GM19455 (cell line): ENCODE measurements around the gene FAIM.
A peak's percentile ranks its signal among the peaks of the same experiment; 100 is the strongest.
"Not testable (repeated sequence)": the region's sequence is repeated elsewhere in the genome, so short reads cannot be mapped to it uniquely, and the experiment has no call there.

Experiments
- ATAC-seq: cut with Tn5 transposase; IDR thresholded peaks from one replicate; pipeline ENCODE4 v1.9.1; 2021; ENCODE audit not compliant: unreplicated experiment

The FAIM gene, protein sequence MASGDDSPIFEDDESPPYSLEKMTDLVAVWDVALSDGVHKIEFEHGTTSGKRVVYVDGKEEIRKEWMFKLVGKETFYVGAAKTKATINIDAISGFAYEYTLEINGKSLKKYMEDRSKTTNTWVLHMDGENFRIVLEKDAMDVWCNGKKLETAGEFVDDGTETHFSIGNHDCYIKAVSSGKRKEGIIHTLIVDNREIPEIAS

DNA sequence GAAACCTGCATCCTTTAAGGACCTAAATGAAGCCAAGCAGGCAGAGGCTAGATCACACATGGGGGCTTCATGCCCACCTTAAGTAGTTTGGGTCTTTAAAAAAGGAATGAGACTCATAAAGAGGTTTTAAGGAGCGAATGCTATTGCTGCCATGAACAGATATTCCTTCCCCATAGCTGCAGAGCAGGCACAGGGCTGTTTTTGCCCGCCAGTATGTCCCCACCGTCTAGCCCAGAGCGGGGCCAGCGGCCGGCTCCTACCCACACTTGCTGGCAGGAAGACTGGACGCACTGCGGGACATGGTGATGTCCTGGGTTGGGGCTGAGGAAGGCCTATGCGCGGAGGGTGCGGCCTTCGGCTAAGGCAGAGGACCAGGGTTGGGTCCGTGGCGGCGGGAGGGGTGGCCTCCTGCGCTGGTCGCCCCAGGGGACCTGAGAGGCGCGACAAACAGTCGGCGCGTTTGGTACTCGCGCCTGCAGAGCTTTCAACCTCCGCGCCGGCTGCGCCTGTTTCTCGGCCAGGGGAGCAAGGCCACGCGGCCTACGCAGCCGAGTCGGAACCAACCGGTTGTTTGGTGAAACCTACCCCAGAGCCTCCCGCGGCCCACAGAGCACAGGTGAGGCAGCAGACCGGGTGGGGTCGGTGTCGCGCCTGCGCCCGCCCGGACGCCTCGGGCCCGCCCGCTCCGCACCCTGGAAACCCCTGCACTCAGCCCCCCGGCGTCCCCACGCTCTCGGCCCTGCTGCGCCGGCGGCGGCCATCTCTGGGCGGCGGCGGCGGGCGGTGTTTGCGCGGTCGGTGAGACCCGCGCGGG lies at the start of gene FAIM:
Gene FAIM (plus strand): TSS at position 450 of the 814 bp plus-strand sequence. CDS start 10,956 bp downstream, outside the sequence.
- peak; percentile 72 for ATAC-seq

DNA sequence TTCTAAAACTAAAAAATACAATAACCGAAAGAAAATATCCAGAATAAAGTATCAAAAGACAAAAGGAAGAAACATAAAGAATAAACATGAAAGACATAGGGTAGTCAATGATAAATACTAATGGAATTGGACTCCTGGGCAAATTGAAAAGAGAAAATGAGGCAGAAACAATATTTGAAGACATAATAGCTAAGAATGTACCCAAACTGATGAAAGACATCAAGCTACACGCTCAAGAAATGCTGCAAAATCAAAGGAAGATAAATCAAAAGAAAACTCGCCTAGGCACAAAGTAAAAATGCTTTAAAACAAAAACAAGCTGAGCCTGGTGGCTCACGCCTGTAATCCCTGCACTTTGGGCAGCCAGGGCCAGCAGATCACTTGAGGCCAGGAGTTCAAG lies 49.4 kb upstream of the FAIM start:
- ATAC-seq = no peak

DNA sequence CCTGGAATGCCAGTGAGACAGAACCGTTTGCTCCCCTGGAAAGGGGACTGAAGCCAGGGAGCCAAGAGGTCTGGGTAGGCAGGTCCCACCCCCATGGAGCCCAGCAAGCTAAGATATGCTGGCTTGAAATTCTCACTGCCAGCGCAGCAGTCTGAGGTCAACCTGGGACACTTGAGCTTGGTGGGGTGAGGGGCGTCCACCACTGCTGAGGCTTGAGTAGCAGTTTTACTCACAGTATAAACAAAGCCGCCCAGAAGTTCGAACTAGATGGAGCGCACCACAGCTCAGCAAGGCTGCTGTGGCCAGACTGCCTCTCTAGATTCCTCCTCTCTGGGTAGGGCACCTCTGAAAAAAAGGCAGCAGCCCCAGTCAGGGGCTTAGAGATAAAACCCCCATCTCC lies 48.1 kb upstream of the FAIM start:
- no peak for ATAC-seq

DNA sequence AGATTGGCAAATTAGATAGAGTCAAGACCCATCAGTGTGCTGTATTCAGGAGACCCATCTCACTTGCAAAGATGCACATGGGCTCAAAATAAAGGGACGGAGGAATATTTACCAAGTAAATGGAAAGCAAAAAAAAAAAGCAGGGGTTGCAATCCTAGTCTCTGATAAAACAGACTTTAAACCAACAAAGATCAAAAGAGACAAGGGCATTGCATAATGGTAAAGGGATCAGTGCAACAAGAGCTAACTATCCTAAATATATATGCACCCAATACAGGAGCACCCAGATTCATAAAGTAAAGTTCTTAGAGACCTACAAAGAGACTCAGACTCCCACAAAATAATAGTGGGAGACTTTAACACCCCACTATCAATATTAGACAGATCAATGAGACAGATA lies 45.7 kb upstream of the FAIM start:
- not testable (repeated sequence) for ATAC-seq

DNA sequence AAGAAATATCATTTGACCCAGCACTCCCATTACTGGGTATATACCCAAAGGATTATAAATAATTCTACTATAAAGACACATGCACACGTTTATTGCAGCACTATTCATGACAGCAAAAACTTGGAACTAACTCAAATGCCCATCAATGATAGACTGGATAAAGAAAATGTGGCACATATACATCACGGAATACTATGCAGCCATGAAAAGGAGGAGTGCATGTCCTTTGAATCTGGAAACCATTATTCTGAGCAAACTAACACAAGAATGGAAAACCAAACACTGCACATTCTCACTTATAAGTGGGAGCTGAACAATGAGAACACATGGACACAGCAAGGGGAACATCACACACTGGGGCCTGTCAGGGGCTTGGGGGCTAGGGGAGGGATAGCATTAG lies 42.3 kb upstream of the FAIM start:
- not testable (repeated sequence) for ATAC-seq

DNA sequence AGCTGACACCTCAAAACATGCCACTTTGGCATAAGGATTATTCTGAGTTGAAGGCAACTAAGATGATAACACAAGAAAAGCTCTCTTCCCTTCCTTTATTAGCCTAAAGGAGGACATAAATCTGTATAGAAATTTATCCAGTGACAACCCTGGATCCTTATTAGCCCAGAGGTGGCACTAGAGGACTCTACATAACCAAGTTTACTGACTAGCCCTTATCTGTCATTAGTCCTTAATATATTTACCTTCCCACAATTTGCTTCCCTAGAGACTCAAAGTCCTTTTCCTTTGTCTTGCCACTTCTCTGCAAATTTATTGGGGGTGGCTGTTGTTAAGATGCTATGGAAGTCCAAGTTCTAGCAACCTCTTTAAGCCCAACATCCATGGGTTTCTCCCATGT lies 41.2 kb upstream of the FAIM start:
- ATAC-seq = no peak

DNA sequence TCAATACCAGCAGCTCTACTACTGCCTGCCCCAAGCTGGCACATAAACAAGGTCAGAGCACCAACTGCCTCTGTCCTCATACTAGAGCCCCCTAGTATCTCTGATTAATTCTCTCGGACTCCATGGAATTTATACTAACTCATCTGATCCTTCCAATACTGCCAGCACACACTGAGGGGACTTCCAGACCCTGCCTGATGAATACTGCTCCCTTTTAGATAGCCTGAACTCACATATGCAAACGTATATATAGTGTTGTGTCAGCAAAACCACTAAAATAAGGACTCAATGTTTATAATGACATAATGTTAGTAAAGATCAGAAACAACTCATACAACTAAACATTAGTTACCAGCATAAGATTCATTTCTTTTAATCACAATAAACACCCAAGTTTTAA lies 39.5 kb upstream of the FAIM start:
- no peak for ATAC-seq

DNA sequence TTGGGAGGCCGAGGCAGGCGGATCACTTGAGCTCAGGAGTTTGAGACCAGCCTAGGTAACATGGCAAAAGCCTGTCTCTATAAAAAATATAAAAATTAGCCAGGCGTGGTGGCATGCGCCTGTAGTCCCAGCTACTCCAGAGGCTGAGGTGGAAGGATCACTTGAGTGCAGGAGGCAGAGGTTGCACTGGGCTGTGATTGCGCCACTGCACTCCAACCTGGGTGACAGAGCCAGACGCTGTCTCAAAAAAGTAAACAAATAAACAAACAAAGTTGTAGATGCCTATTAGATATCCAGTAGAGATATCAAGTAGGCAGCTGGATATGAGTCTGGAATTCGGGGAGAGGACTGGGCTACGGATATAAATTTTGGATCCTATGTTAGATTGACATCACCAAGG lies 38.9 kb upstream of the FAIM start:
- ATAC-seq = not testable (repeated sequence)

DNA sequence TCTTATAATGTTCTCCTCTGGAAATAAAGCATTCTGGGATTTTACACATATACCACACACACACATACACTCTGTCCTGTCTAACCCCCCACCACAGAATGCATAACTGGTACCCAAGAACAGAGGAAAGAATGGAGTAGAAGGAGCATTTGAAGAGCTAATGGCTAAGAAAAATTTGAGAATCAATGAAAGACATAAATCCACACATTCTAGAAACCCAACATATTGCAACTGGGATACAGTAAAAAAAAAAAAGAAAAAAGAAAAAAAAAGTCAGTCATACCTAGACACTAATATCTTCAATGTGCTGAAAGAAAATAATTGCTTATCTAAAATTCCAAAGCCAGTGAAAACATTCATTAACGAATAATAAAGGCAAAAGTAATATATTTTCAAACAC lies 35.4 kb upstream of the FAIM start:
- no peak for ATAC-seq

DNA sequence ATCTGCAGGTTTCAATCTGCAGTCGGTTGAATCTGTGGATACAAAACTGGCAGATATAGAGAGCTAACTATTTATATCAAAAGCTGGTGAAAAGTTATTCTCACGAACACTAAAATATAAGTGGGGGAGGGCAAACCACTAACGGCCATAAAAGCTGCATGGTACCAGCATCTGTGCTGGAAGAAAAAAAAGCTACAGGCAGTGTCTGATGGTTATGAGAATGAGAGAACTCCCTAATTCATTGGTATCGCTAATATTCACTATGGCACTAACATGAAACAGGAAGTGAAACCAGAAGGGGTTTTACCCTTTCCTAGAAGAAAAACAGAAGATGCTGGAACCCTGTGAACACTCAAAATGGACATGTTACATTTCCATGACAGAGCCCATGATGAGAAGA lies 30.4 kb upstream of the FAIM start:
- peak; percentile 87 for ATAC-seq

DNA sequence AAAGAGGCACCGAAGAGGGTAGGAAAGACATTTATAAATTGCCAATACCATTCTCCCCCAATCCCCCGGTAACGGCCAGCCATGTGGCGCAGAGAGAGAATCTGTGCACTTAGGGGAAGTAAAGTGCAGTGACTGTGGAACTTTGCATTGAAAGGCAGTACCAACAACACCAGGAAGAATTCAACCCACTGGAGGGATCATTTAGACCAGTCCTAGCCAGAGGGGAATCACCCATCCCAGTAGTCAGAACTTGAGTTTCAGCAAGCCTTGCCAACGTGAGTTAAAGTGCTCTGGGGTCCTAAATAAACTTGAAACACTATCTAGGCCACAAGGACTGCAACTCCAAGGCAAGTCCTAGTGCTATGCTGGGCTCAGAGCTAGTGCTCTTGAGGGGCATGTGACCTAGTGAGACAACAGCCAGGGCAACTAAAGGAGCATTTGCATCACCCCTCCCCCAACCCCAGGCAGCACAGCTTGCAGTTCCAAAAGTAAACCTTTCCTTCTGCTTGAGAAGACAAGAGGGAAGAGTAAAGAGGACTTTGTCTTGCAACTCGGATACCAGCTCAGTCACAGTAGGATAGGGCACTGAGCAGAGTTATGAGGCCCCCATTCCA lies 29.5 kb upstream of the FAIM start:
- ATAC-seq = no peak

DNA sequence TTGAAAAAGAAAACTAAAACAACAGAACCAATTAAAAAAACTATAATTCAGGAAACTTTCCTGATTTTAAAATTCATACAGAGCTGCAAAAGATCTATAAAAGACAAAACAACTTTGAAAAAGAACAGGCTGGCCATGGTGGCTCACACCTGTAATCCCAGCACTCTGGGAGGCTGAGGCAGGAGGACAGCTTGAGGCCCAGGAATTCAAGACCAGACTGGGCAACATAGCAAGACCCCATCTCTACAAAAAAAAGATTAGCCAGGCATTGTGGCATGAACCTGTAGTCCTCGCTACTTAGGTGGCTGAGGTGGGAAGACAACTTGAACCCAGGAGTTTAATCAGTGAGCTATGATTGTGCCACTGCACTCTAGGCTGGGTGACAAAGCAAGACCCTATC lies 21.2 kb upstream of the FAIM start:
- no peak for ATAC-seq

DNA sequence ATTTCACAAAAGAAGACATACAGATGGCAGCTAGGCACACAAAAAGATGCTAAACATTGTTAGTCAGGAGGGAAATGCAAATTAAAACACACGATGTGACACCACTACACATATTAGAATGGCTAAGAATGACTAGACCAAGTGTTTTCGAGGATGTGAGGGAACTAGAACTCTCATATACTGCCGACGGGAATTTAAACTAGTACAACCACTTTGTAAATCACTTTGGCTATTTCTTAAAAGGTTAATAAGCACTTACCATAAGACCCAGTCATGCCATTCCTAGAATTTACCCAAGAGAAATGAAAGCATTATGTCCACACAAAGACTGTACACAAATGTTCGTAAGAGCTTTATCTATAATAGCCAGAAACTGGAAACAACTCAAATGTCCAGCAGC lies 20.1 kb upstream of the FAIM start:
- ATAC-seq = no peak

DNA sequence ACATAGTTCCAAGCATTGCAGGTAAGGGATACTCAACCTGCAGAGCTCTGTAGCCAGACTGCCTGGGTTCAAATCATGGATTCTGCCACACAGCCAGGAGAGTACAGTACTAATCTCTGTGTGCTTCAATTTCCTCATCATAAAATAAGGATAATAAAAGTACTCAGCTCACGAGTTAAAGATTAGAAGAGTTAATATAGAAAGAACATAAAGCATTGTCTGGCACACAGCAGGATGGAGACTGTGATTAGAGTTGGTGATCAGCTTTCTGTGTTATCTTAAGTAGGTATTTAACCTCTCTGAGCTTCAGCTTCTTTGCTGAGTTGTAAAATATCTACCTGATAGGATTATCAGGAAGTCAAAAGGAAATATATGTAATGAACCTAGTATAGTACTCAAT lies 17.2 kb upstream of the FAIM start:
- ATAC-seq = no peak

DNA sequence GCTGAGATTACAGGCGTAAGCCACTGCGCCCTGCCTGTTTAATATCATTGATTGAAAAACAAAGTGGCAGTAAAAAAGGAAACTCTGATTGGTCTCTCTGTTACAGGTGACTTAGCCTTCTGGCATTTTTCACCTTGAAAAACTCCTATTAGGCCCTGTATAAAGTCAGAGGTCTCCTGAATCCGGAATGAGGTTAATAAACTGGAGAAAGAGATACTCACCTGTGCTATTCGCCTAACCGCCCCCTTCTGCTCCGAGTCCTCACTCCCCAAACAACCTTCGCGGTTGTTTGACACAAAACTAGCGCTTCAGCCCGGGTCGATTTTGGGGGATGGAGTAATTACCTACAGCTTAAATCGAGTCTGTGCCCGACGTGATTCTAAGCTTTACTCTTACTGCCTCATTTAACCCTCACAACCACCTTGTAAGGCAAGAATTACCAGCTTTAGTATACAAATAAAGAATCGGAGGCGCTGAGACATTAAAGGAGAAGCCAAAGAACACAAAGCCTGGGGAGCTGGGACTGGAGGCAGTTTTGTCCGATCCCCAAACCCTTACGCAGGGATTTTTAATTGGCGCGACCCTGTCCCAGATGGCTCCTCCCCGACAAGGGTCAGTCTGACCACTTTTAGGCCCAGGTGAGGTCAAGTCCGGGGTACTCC lies 15.0 kb upstream of the FAIM start:
- ATAC-seq = no peak

DNA sequence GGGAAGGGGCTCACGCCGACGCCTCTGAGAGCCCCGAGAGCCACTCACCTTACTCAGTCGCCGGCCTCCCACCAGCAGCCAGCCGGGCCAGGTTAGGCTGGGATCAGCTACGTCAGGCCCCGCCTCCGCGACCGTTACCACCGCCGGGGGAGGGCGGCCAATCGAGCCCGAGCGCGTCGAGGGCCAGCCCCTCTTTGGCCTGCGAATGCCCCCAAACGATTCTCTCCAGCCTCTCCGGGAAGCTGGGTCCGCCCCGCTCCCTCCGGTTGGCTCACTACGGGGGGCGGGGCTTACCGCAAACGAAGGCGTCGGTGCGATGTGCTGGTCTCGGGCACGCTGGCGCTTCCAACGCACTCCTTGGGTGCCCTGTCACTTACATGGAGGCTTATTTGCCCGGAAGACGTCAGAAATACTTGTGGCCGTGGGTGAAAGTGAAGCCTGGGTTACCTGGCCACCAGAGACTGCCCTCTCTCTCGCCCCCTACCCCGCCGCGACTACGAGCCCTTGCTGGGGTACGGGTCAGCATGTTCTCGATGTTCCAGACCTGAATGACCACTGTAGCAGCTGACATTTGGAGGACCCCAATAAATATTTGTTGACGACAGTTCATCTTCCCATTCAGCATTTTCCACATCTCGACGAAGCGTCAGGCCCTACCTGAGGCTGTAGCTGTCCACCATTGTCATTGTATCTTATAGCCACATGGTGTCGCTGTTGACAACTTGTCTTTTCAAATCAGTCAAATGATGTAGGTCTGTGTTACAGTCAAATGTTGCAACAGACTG lies 14.2 kb upstream of the FAIM start, which contains the start of gene CEP70:
Gene CEP70 (minus strand): TSS at position 111 of the 785 bp plus-strand sequence. CDS start 21,333 bp downstream, outside the sequence.
- ATAC-seq = peak; percentile 92

DNA sequence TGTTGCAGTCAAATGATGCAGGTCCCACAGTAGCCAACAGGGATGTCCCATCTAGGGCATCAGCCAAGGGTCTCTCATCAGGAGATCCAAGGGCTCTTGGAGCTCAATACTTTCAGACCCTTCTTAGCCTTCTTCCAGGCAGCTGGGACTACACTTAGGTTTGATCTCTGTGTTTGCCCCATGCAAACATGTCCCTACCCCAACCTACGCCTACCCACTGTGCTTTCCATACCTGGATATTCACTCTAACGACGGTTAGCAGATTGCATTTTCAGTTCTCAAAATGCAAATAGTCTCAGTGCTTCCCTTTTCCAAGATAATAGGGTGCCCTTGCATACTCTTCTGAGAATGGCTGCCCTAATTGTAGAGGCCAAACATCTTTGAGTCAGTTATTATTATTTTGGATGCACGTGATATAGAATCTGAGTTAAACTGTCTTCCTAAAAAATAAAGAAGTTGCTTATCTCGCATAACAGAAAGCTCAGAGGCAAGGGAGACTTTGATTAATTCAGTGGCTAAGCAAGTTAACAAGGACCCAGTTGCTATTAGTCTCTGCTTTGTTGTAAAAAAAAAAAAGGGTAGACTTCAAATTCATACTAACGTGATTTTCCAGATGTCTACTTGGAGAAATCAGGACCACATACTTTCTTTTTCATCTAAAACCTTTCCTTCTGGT lies 13.5 kb upstream of the FAIM start:
- ATAC-seq = peak; percentile 2

DNA sequence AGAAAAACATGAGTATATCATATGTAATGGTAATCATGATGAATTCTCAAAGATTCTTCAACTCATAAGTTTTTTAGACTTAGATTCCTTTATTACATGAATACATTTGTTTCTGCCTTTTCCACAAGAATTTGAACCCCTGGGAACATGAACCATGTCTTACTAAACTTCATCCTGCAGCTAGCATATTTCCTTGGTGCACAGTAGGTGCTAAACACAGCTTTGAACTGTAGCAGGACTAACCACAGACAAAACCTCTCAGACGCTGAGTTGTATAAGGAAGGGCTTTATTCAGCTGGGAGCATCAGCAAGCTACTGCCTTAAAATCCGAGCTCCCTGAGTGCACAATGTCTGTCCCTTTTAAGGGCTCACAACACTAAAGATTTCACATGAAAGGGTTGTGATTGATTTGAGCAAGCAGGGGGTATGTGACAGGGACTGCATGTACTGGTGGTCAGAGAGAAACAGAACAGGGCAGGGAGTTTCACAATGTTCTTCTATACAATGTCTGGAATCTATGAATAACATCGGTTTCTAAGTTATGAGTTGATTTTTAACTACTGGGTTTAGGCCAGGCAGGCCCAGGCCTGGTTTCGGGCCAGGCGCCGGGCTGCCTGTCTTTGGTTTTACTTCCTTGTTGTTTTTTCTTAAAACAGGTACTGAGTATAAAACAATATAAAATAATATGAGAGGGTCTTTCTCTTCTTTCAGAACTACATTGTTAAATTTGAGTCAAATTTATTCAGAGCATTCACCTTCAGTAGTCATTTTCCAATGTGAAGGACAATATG lies 11.2 kb upstream of the FAIM start:
- ATAC-seq = not testable (repeated sequence)

DNA sequence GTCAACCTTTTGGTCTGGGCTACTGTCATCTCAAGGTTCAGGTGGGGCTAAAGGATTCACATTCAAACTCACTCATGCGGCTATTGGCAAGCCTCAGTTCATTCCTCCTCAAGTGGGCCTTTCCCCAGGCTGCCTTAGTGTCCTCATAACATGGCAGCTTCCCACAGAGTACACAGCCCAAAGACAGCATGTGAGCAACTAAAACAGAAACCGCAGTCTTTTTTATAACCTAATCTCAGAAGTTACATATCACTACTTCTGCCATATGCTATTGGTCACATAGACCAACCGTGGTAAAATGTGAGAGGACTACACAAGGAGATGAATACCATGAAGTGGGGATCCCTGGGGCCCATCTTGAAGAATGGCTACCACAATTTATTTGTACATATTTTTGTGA lies 10.0 kb upstream of the FAIM start:
- ATAC-seq = no peak
